Tibial nerve (tissue), 4 donors: Measurements from ENCODE around the gene MARCHF5.

ENCODE experiments used
- EP300 ChIP-seq, 2 donors: sonication (generic); formaldehyde crosslinking; IDR thresholded peaks; one replicate each; pipeline ENCODE4 v1.6.1; 2017; ENCODE audit warnings: antibody characterized with exemption in 2 of 2, mild to moderate bottlenecking in 1 of 2
- TF ChIP-seq, protein P1 (sequence below), 5 experiments: fragments of 200-600 bp in 3 of 5; fragments of 450-650 bp in 2 of 5; sonication (generic) in 3 of 5; IDR thresholded peaks; one replicate each; pipeline ENCODE4 v1.5.1; 2016 to 2019; ENCODE audit warnings: antibody characterized with exemption in 5 of 5, mild to moderate bottlenecking in 3 of 5, moderate library complexity in 2 of 5

DNA sequence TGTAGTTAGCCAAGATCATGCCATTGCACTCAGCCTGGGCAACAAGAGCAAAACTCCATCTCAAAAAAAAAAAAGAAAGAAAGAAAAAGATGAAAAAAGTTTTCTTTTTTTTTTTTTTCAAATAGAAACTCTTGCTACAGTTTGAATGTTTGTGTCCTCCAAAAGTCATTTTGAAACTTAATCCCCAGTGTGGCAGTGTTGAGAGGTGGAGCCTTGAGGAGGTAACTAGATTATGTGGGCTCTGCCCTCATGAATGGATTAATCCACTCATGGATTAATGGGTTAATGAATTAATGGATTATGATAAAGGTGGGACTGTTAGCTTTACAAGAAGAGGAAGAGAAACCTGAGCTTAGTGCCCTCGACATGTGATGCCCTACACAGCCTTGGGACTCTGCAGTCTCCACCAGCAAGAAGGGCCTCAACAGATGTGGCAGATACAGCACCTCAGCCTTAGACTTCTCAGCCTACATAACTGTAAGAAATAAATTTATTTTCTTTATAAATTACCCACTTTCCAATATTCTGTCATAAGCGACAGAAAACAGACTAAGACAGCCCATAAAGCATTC lies 25.2 kb upstream of the MARCHF5 start:
- TF ChIP-seq EP300 (IDR thresholded peaks at IDR 0.05), result no peak
- TF ChIP-seq, protein P1, sequence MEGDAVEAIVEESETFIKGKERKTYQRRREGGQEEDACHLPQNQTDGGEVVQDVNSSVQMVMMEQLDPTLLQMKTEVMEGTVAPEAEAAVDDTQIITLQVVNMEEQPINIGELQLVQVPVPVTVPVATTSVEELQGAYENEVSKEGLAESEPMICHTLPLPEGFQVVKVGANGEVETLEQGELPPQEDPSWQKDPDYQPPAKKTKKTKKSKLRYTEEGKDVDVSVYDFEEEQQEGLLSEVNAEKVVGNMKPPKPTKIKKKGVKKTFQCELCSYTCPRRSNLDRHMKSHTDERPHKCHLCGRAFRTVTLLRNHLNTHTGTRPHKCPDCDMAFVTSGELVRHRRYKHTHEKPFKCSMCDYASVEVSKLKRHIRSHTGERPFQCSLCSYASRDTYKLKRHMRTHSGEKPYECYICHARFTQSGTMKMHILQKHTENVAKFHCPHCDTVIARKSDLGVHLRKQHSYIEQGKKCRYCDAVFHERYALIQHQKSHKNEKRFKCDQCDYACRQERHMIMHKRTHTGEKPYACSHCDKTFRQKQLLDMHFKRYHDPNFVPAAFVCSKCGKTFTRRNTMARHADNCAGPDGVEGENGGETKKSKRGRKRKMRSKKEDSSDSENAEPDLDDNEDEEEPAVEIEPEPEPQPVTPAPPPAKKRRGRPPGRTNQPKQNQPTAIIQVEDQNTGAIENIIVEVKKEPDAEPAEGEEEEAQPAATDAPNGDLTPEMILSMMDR (IDR thresholded peaks at IDR 0.05), result no peak
